SU-DHL-6 (cell line): Measurements from ENCODE around the gene ELFN2.

ENCODE experiments used
- CTCF ChIP-seq: fragments of 200-600 bp; sonication (generic); IDR thresholded peaks from one replicate; pipeline ENCODE4 v1.5.1; 2017; ENCODE audit warnings: antibody characterized with exemption, mild to moderate bottlenecking, low read length, moderate library complexity; ENCODE audit not compliant: insufficient read depth, poor library complexity, severe bottlenecking
- EZH2phosphoT487 ChIP-seq: fragments of 200-600 bp; sonication (generic), shearing (Covaris generic); conservative IDR thresholded peaks from 2 replicates; pipeline ENCODE4 v1.6.1; 2018; ENCODE audit warnings: mild to moderate bottlenecking, antibody characterized with exemption, low read length, moderate library complexity, mixed read lengths

GRCh38 chr22:37365950-37366349 is 61.3 kb downstream of the ELFN2 start:
- TF ChIP-seq CTCF: no peak
- no peak for TF ChIP-seq EZH2phosphoT487
